Brain microvascular endothelial cell (primary cell): ENCODE results near the gene IL23R.

Experiments
- DNase-seq: peaks from one replicate; pipeline ENCODE4 v3.0.0-alpha.2; 2020
- H3K27ac ChIP-seq: fragments of 250-450 bp; sonication (Bioruptor Pico); 2 replicates; pipeline ENCODE4 v1.5.1; 2020; ENCODE audit warnings: mild to moderate bottlenecking, moderate library complexity
- H3K27me3 ChIP-seq: fragments of 250-450 bp; sonication (Bioruptor Pico); replicated peaks from 2 replicates; pipeline ENCODE4 v1.5.1; 2020; ENCODE audit warnings: mild to moderate bottlenecking
- H3K36me3 ChIP-seq: fragments of 250-450 bp; sonication (Bioruptor Pico); replicated peaks from 2 replicates; pipeline ENCODE4 v1.5.1; 2020; ENCODE audit warnings: mild to moderate bottlenecking
- H3K4me3 ChIP-seq: 2 replicates; pipeline ENCODE4 v1.5.1; 2011; ENCODE audit warnings: low read depth, mild to moderate bottlenecking, control low read depth, low read length, moderate library complexity
- CTCF ChIP-seq: IDR thresholded peaks from 2 replicates; pipeline ENCODE4 v1.5.1; 2011; ENCODE audit warnings: low read depth, mild to moderate bottlenecking, moderate library complexity, low read length, control low read depth, inconsistent platforms; ENCODE audit errors: missing control alignments
- in situ Hi-C: cut with HindIII; loops from 2 replicates; pipeline ENCODE4 v1.10.0; 2017; ENCODE audit warnings: low sequenced_read_pairs, low pct_ligation_motif_present

IL23R gene

GRCh38 chr1:67216401-67216800 is 50.1 kb downstream of the IL23R start:
- DNase-seq, result no peak
- in situ Hi-C loops, result no loop called here
- H3K36me3 ChIP-seq, result no peaks in the 10 kb centered on the region
- no peak overlapping the region for H3K27ac ChIP-seq
- H3K4me3 ChIP-seq, result no peak overlapping the region
- no peaks in the 10 kb centered on the region for H3K27me3 ChIP-seq
- no peak for TF ChIP-seq CTCF

GRCh38 chr1:67217417-67217816 is 51.2 kb downstream of the IL23R start:
- Histone ChIP-seq H3K36me3 (no peaks in the 10 kb centered on the region), H3K27ac (no peak overlapping the region), H3K4me3 (no peak overlapping the region), H3K27me3 (no peaks in the 10 kb centered on the region)
- TF ChIP-seq CTCF, result no peak
- DNase-seq, result no peak
- in situ Hi-C loops, result no loop called here

DNA sequence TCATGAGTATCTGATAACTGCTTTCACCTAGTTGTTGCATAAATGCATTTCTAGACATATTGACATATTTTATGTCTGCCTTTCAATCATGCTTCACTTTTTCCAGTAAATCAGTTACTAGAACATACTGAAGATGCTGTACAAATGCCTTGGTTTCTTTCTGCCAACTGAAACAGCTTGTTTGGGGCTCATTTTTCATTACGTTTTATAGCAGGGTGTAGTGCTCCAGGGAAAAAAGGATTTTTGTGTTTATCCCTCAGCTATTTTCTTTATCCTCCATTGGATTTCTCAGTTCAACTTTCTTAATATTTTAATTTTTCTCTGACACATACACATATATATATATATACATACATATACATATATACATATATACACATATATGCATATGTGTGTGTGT is 51.7 kb downstream of the IL23R start:
- no peak overlapping the region for H3K4me3 ChIP-seq
- TF ChIP-seq CTCF, result no peak

DNA sequence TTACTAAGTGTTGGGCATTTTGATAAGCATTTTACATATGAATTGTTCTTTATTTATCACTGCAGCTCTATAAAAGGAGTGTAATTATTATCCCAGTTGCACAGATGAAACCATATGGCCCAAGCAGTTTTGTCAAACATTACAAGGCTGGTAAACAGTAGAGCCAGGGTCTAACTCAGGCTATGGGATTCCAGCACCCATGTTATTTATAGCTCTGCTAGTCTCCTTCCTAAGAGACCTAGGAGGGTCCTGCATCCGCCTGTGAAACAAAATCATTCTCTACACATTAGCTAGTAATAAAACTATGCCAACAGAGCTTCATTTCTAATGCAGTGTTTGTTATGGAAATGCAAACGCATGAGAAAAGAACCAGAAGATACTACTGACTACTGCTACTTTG is 58.6 kb downstream of the IL23R start:
- no peak for DNase-seq
- Histone ChIP-seq H3K27ac (no peak overlapping the region), H3K27me3 (no peaks in the 10 kb centered on the region), H3K36me3 (no peaks in the 10 kb centered on the region), H3K4me3 (no peak overlapping the region)
- no peak for TF ChIP-seq CTCF
- in situ Hi-C loops, result no loop called here

More for the DNA sequence above, 51.7 kb downstream of the IL23R start:
- H3K27me3 ChIP-seq, result no peaks in the 10 kb centered on the region
- H3K27ac ChIP-seq, result no peak overlapping the region
- in situ Hi-C loops, result no loop called here
- no peak for DNase-seq
- H3K36me3 ChIP-seq, result no peaks in the 10 kb centered on the region

- H3K4me3 ChIP-seq, result no peak overlapping the region
Measured at GRCh38 chr1:67226688-67227087, 60.4 kb downstream of the IL23R start.

More at GRCh38 chr1:67226688-67227087, 60.4 kb downstream of the IL23R start:
- Histone ChIP-seq H3K27ac (no peak overlapping the region), H3K36me3 (no peaks in the 10 kb centered on the region), H3K27me3 (no peaks in the 10 kb centered on the region)
- no peak for TF ChIP-seq CTCF
- no peak for DNase-seq
- in situ Hi-C loops, result no loop called here
